Suprapubic skin (tissue), 3 donors: ENCODE results near the gene SLC8B1.

Experiments
- POLR2A ChIP-seq, 2 donors: fragments of 450-650 bp; IDR thresholded peaks; one replicate each; pipeline ENCODE4 v1.6.1; 2017; ENCODE audit warnings: antibody characterized with exemption in 2 of 2, mild to moderate bottlenecking in 2 of 2, moderate library complexity in 2 of 2
- TF ChIP-seq, protein P1 (sequence below), 2 donors: fragments of 200-600 bp in 1 of 2; fragments of 450-650 bp in 1 of 2; sonication (generic) in 1 of 2; IDR thresholded peaks; one replicate each; pipeline ENCODE4 v1.5.1; 2016 to 2019; ENCODE audit warnings: antibody characterized with exemption in 2 of 2, mild to moderate bottlenecking in 1 of 2, moderate library complexity in 1 of 2

DNA sequence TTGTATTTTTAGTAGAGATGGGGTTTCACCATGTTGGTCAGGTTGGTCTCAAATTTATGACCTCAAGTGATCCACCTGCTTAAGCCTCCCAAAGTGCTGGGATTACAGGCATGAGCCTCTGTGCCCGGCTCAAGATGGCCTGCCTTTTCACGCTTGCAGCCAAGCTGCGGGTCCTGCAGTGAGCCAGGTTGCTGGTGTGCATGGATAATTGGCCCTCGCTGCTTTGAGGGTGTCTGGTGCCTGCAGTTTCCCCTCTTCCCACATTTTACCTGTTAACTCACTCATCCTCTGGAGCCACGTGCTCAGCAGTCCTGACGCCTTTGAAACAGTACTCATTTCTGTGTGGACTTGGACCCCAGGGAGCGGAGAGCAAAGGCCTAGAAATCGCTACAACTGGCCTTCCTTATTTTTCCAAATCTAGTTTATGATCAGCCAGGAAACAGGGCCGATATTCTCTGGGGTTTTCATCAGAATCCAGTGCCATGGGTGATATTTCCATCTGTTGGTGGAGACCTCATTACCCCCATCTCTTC lies 71.4 kb downstream of the SLC8B1 start:
- TF ChIP-seq, protein P1, sequence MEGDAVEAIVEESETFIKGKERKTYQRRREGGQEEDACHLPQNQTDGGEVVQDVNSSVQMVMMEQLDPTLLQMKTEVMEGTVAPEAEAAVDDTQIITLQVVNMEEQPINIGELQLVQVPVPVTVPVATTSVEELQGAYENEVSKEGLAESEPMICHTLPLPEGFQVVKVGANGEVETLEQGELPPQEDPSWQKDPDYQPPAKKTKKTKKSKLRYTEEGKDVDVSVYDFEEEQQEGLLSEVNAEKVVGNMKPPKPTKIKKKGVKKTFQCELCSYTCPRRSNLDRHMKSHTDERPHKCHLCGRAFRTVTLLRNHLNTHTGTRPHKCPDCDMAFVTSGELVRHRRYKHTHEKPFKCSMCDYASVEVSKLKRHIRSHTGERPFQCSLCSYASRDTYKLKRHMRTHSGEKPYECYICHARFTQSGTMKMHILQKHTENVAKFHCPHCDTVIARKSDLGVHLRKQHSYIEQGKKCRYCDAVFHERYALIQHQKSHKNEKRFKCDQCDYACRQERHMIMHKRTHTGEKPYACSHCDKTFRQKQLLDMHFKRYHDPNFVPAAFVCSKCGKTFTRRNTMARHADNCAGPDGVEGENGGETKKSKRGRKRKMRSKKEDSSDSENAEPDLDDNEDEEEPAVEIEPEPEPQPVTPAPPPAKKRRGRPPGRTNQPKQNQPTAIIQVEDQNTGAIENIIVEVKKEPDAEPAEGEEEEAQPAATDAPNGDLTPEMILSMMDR (IDR thresholded peaks at IDR 0.05): no peak
- no peak for TF ChIP-seq POLR2A (IDR thresholded peaks at IDR 0.05)
